GM06990 (cell line): ENCODE measurements around the gene ADGRA1.
"Not testable (repeated sequence)": the region's sequence is repeated elsewhere in the genome, so short reads cannot be mapped to it uniquely, and the experiment has no call there.

Experiments
- DNase-seq: peaks from one replicate; pipeline ENCODE4 v3.0.0-alpha.2; 2011; ENCODE audit not compliant: insufficient read length; ENCODE audit errors: extremely low read depth
- H3K27me3 ChIP-seq: replicated peaks from 2 replicates; pipeline ENCODE4 v1.6.0; 2011; ENCODE audit warnings: low read length; ENCODE audit not compliant: control insufficient read depth, insufficient read depth
- H3K36me3 ChIP-seq: 2 replicates; pipeline ENCODE4 v1.5.1; 2011; ENCODE audit warnings: low read length; ENCODE audit not compliant: control insufficient read depth, insufficient read depth
- H3K4me3 ChIP-seq: replicated peaks from 2 replicates; pipeline ENCODE4 v1.5.1; 2011; ENCODE audit warnings: low read depth, mild to moderate bottlenecking, control low read depth, low read length
- CTCF ChIP-seq: IDR thresholded peaks from 2 replicates; pipeline ENCODE4 v1.5.1; 2011; ENCODE audit warnings: low read length, control low read depth, mild to moderate bottlenecking, inconsistent platforms; ENCODE audit not compliant: insufficient read depth, poor library complexity, severe bottlenecking

Gene ADGRA1

GRCh38 chr10:133132473-133133291 is 45.0 kb downstream of the ADGRA1 start:
- no peak for TF ChIP-seq CTCF
- no peaks in the 10 kb centered on the region for H3K36me3 ChIP-seq
- H3K4me3 ChIP-seq = no peak overlapping the region
- no peaks in the 10 kb centered on the region; the same call in 1 of the 2 replicates for H3K27me3 ChIP-seq
- DNase-seq = no peak

DNA sequence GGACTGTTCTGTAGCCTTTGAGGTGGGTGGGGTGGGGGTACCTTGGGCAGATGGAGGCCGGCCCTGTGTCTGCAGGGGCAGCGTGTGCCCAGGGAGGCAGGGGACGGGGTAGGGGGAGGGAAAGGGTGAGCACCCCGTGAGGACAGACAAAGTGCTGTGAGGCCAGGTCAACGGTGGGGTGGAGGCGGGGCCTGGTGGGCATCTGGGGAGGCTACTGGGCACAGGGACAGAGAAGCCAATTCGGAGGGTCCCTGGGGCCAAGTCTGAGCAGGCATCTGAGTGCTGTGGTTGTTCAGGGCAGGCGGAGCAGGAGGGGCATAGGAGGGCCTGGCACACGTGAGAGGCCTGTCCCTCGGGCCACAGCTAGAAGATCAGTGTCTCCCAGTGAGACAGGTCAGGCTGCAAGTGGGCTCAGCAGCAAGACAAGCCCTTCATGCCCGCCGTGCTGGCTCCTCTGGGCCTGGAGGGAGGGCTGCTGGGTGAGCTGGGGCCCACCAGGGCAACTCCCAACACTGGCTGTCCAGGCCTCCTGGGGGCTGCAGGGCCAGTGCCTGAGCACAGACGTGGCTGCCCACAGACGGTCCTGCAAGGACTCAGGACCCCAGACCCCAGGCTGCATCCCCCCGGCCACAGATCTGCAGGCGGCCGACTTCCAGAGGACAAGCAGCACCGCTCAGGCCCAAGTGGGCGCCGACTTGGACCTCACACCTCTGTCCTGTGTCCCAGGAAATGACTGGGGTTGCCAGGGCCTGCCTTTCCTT is 45.9 kb downstream of the ADGRA1 start:
- H3K27me3 ChIP-seq = no peaks in the 10 kb centered on the region; the same call in 1 of the 2 replicates
- no peaks in the 10 kb centered on the region for H3K36me3 ChIP-seq
- H3K4me3 ChIP-seq = no peak overlapping the region
- no peak for DNase-seq
- TF ChIP-seq CTCF = no peak

DNA sequence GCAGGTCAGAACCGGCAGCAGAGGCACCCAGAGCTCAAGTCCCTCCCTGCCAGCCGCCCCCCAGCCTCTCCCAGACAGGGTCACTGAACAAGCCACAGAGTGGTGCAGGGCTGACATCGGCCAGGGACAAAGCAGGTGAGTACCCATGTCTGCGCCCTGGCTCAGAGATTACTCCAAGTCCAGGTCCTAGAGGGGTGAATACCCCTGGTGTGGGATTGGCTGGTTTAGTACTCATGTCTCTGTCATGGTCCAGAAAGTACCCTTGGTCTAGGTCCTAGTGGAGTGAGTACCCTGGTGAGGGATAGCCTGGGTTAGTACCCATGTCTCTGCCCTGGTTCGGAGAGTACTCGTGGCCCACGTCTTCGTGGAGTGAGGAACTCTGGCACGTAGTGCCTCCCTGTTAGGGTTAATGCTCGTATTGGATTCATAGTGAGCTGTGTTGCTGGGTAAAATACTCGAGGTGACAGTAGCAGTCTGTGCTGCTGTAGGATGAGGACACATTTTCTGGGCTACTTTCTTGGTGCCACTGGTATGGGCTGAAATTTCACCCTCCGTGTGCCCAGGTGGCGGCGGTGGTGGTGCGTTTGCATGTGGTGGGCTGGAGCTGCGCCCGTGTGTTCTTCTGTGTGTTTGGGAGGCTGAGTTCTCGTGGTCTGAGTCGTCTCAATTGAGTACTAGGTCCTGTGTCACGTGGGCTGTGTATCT is 46.8 kb downstream of the ADGRA1 start:
- H3K4me3 ChIP-seq = no peak overlapping the region
- no peak for DNase-seq
- H3K36me3 ChIP-seq = no peaks in the 10 kb centered on the region
- no peaks in the 10 kb centered on the region; the same call in 1 of the 2 replicates for H3K27me3 ChIP-seq
- TF ChIP-seq CTCF = no peak

- no peak for TF ChIP-seq CTCF
- Histone ChIP-seq H3K36me3 (no peaks in the 10 kb centered on the region), H3K27me3 (no peaks in the 10 kb centered on the region; the same call in 1 of the 2 replicates), H3K4me3 (no peak overlapping the region)
- DNase-seq = no peak
These were observed 47.4 kb downstream of the ADGRA1 start for GRCh38 chr10:133135116-133135465.

- not testable (repeated sequence) for H3K4me3 ChIP-seq, H3K36me3 ChIP-seq, DNase-seq
These were observed 49.9 kb downstream of the ADGRA1 start for GRCh38 chr10:133137486-133138145.

More at GRCh38 chr10:133137486-133138145, 49.9 kb downstream of the ADGRA1 start:
- not testable (repeated sequence) for H3K27me3 ChIP-seq
